ENCODE results near the gene TUBA3E. TPM values are rescaled to one million over a fixed set of nuclear protein-coding genes. Genes with fewer than 3 reads are reported as not detected.

Gene TUBA3E
- 3.0 to 4.6 TPM (median 4.2 TPM) in 5 replicates for total RNA-seq (2022; extraction: Qiagen RNA extraction)

GRCh38 chr2:130198343-130198742 lies at the start of gene TUBA3E:
Gene TUBA3E (minus strand): TSS chr2:130198439. CDS start chr2:130198360, 79 bp downstream.

GRCh38 chr2:130181880-130182682 lies 16.2 kb downstream of the TUBA3E start, which contains the start of gene MZT2B:
Gene MZT2B (plus strand): TSS chr2:130182262. CDS start chr2:130182283, 21 bp downstream.

GRCh38 chr2:130181325-130181879 lies 16.8 kb downstream of the TUBA3E start, which contains the start of gene SMPD4:
Gene SMPD4 (minus strand): TSS chr2:130181602. CDS start chr2:130176592, 5,010 bp downstream.

GRCh38 chr2:130145006-130145414 lies 53.2 kb downstream of the TUBA3E start, which contains the start of gene CCDC74B:
Gene CCDC74B (minus strand): TSS chr2:130145112. CDS start chr2:130144996, 116 bp downstream.

Other genes starting within 250 kb of the TUBA3E start
- not detected in 5 replicates for gene RAB6C, start 218.8 kb downstream of the TUBA3E start, total RNA-seq (2022; extraction: Qiagen RNA extraction)
- not detected in 5 replicates for gene POTEF, start 69.2 kb downstream of the TUBA3E start, total RNA-seq (2022; extraction: Qiagen RNA extraction)
- gene CCDC74B, start 53.3 kb downstream of the TUBA3E start, total RNA-seq (2022; extraction: Qiagen RNA extraction): 4.2 to 6.9 TPM (median 6.5 TPM) in 5 replicates
- gene SMPD4, start 16.8 kb downstream of the TUBA3E start, total RNA-seq (2022; extraction: Qiagen RNA extraction): 75.3 to 80.3 TPM (median 77.0 TPM) in 5 replicates
- gene MZT2B, start 16.2 kb downstream of the TUBA3E start, total RNA-seq (2022; extraction: Qiagen RNA extraction): 222 to 450 TPM (median 414 TPM) in 5 replicates
- gene IMP4, start 144.5 kb upstream of the TUBA3E start, total RNA-seq (2022; extraction: Qiagen RNA extraction): 139 to 176 TPM (median 158 TPM) in 5 replicates
- gene PTPN18, start 157.6 kb upstream of the TUBA3E start, total RNA-seq (2022; extraction: Qiagen RNA extraction): 27.1 to 30.5 TPM (median 29.6 TPM) in 5 replicates

All from A549 treated with Hydrocortisone at 1 μM for 4 hours (cell line).